GM19238 (cell line): ENCODE results near the gene ELOA.
A peak's percentile ranks its signal among the peaks of the same experiment; 100 is the strongest.
"Not testable (repeated sequence)": the region's sequence is repeated elsewhere in the genome, so short reads cannot be mapped to it uniquely, and the experiment has no call there.

ENCODE experiments used
- DNase-seq: peaks from one replicate; pipeline ENCODE4 v3.0.0; 2011; ENCODE audit warnings: low spot score; ENCODE audit not compliant: insufficient read length

The ELOA gene

GRCh38 chr1:23800400-23801337 lies 57.4 kb downstream of the ELOA start, which contains the start of gene GALE:
TSS of gene GALE (minus strand) at chr1:23800754. CDS start at chr1:23799007, 1,747 bp downstream.
- DNase-seq: peak; percentile 99

GRCh38 chr1:23801338-23801748 lies 58.1 kb downstream of the ELOA start:
- DNase-seq: no peak

GRCh38 chr1:23801876-23802275 lies 58.6 kb downstream of the ELOA start:
- no peak for DNase-seq

- DNase-seq: not testable (repeated sequence)
Observed at GRCh38 chr1:23802809-23803342, 59.6 kb downstream of the ELOA start.

- DNase-seq: no peak
Observed at GRCh38 chr1:23803674-23804073, 60.4 kb downstream of the ELOA start.

- no peak for DNase-seq
Observed at GRCh38 chr1:23804183-23804835, 61.0 kb downstream of the ELOA start.

- no peak for DNase-seq
Observed at GRCh38 chr1:23805025-23805424, 61.8 kb downstream of the ELOA start.

- DNase-seq: no peak
Observed at GRCh38 chr1:23806280-23806679, 63.0 kb downstream of the ELOA start.

- DNase-seq: no peak
Observed at GRCh38 chr1:23807453-23807852, 64.2 kb downstream of the ELOA start.

GRCh38 chr1:23809751-23810171 lies 66.5 kb downstream of the ELOA start:
- DNase-seq: peak; percentile 69

- DNase-seq: peak; percentile 58
Observed at GRCh38 chr1:23810818-23811540, 67.7 kb downstream of the ELOA start.
